Stimulated activated CD8-positive, alpha-beta memory T cell treated with anti-CD3 and anti-CD28 coated beads, Interleukin-15, amount 100 ng/mL, for 48 hours (primary cell): ENCODE measurements around the gene NR1D1.

Source experiments
- DNase-seq, 2 donors: peaks; one replicate each; pipeline ENCODE4 v3.0.0-alpha.2; 2020; ENCODE audit warnings: low read depth in 2 of 2

NR1D1 gene

GRCh38 chr17:40075201-40075941, 25.0 kb downstream of the NR1D1 start:
- DNase-seq = no peak

- no peak for DNase-seq
These were observed 25.6 kb downstream of the NR1D1 start for GRCh38 chr17:40074871-40075200.

GRCh38 chr17:40074175-40074512, 26.2 kb downstream of the NR1D1 start:
- DNase-seq = no peak

GRCh38 chr17:40073454-40074174, 26.8 kb downstream of the NR1D1 start:
- DNase-seq = no peak

GRCh38 chr17:40072735-40073346, 27.5 kb downstream of the NR1D1 start:
- no peak for DNase-seq

GRCh38 chr17:40072040-40072734, 28.2 kb downstream of the NR1D1 start:
- DNase-seq = no peak

GRCh38 chr17:40071313-40072039, 28.9 kb downstream of the NR1D1 start:
- DNase-seq = no peak

- no peak for DNase-seq
These were observed 29.6 kb downstream of the NR1D1 start for GRCh38 chr17:40070709-40071312.

GRCh38 chr17:40069751-40070708, 30.4 kb downstream of the NR1D1 start:
- no peak for DNase-seq

GRCh38 chr17:40068917-40069750, 31.3 kb downstream of the NR1D1 start:
- peak; percentile 58 to 67 for DNase-seq

GRCh38 chr17:40068584-40068916, 31.8 kb downstream of the NR1D1 start:
- DNase-seq = no peak

GRCh38 chr17:40068129-40068581, 32.2 kb downstream of the NR1D1 start:
- DNase-seq = no peak

GRCh38 chr17:40067710-40068109, 32.7 kb downstream of the NR1D1 start:
- no peak for DNase-seq

- DNase-seq = no peak
These were observed 34.4 kb downstream of the NR1D1 start for GRCh38 chr17:40065769-40066510.

- DNase-seq = no peak
These were observed 35.2 kb downstream of the NR1D1 start for GRCh38 chr17:40064971-40065768.

GRCh38 chr17:40063901-40064531, 36.4 kb downstream of the NR1D1 start:
- no peak for DNase-seq

- DNase-seq = no peak
These were observed 37.1 kb downstream of the NR1D1 start for GRCh38 chr17:40063187-40063771.
